Activated CD4-positive, alpha-beta memory T cell treated with anti-CD3 and anti-CD28 coated beads for 36 hours (primary cell): ENCODE data around the gene IGSF8. TPM values are rescaled to one million over a fixed set of nuclear protein-coding genes. Genes with fewer than 3 reads are reported as not detected.
"Not testable (repeated sequence)": the region's sequence is repeated elsewhere in the genome, so short reads cannot be mapped to it uniquely, and the experiment has no call there.

Experiments used
- CTCF ChIA-PET: fragments of 350-600 bp; sonication (Branson Sonifier 250); formaldehyde crosslinking; loops from one replicate; lab custom pipeline; 2021; ENCODE audit warnings: antibody characterized with exemption, inconsistent platforms; lab: Charles Lee
- POLR2A ChIA-PET: fragments of 350-600 bp; sonication (Branson Sonifier 250); formaldehyde crosslinking; loops from one replicate; lab custom pipeline; 2021; ENCODE audit warnings: antibody characterized with exemption; lab: Charles Lee
- DNase-seq: peaks from one replicate; pipeline ENCODE4 v3.0.0-alpha.2; 2020
- H3K27ac Mint-ChIP-seq: one replicate; pipeline ENCODE4 v1.8.0; 2021; ENCODE audit warnings: mixed read lengths
- H3K27me3 Mint-ChIP-seq: one replicate; pipeline ENCODE4 v1.8.0; 2021; ENCODE audit warnings: mixed read lengths
- H3K36me3 Mint-ChIP-seq: one replicate; pipeline ENCODE4 v1.8.0; 2021; ENCODE audit warnings: mixed read lengths
- H3K4me1 Mint-ChIP-seq: one replicate; pipeline ENCODE4 v1.8.0; 2021; ENCODE audit warnings: low read depth, mixed read lengths
- H3K4me3 Mint-ChIP-seq: one replicate; pipeline ENCODE4 v1.8.0; 2021; ENCODE audit warnings: mild to moderate bottlenecking, mixed read lengths
- H3K9me3 Mint-ChIP-seq: one replicate; pipeline ENCODE4 v1.8.0; 2021; ENCODE audit warnings: mixed read lengths
- intact Hi-C: fragments of 100-400 bp; cut with micrococcal nuclease; formaldehyde crosslinking; loops from one replicate; pipeline ENCODE4 v1.15.1; 2023
- total RNA-seq, 2 experiments: library from RNA; stranded (reverse); gene quantifications; one replicate each; pipeline ENCODE4 v1.2.3, GENCODE V29; 2021

The IGSF8 gene
- total RNA-seq, 2 experiments from 2014 or later, result 31.2 to 34.5 TPM

- H3K9me3 Mint-ChIP-seq, H3K36me3 Mint-ChIP-seq, POLR2A ChIA-PET, H3K27ac Mint-ChIP-seq, H3K4me1 Mint-ChIP-seq, H3K4me3 Mint-ChIP-seq, intact Hi-C loops, DNase-seq: not testable (repeated sequence)
- H3K27me3 Mint-ChIP-seq, result peaks cover 11% of the 10 kb centered on the region
- CTCF ChIA-PET, result interaction anchor here (2.1 kb wide), 1 partner anchor 11 kb away, joined by 7 read pairs; no protein-coding TSS in a partner anchor
Measured at GRCh38 chr1:160111462-160111861, 13.0 kb upstream of the IGSF8 start.

GRCh38 chr1:160109686-160110085, 11.3 kb upstream of the IGSF8 start:
- ChIA-PET CTCF (interaction anchor here (1.0 to 2.1 kb wide), 6 partner anchors 9 to 267 kb away, joined by 3 to 7 read pairs (median 4); partner anchors contain the start of gene IGSF8), POLR2A (no interaction called here)
- Mint-ChIP-seq H3K9me3 (no peaks in the 10 kb centered on the region), H3K4me3 (no peak overlapping the region), H3K36me3 (no peaks in the 10 kb centered on the region), H3K27ac (no peak overlapping the region), H3K27me3 (peaks cover 3% of the 10 kb centered on the region), H3K4me1 (no peaks in the 10 kb centered on the region)
- intact Hi-C loops, result loop anchor here (1.0 kb wide), 1 partner anchor 8 kb away; no protein-coding TSS in a partner anchor
- no peak for DNase-seq

GRCh38 chr1:160108888-160109662, 10.7 kb upstream of the IGSF8 start:
- Mint-ChIP-seq H3K4me3 (no peak overlapping the region), H3K36me3 (no peaks in the 10 kb centered on the region), H3K27me3 (peaks cover 3% of the 10 kb centered on the region), H3K27ac (no peak overlapping the region), H3K4me1 (no peaks in the 10 kb centered on the region), H3K9me3 (no peaks in the 10 kb centered on the region)
- intact Hi-C loops, result loop anchor here (1.0 kb wide), 1 partner anchor 8 kb away; no protein-coding TSS in a partner anchor
- DNase-seq, result peak; percentile 47
- ChIA-PET CTCF (interaction anchor here (0.6 to 2.5 kb wide), 10 partner anchors 8 to 267 kb away, joined by 3 to 18 read pairs (median 4); partner anchors contain the start of gene IGSF8), POLR2A (no interaction called here)

- POLR2A ChIA-PET, result no interaction called here
- Mint-ChIP-seq H3K36me3 (no peaks in the 10 kb centered on the region), H3K9me3 (no peaks in the 10 kb centered on the region), H3K4me3 (no peak overlapping the region), H3K27ac (no peak overlapping the region), H3K4me1 (no peaks in the 10 kb centered on the region), H3K27me3 (peaks cover under 1% of the 10 kb centered on the region)
- DNase-seq, result no peak
- CTCF ChIA-PET, result interaction anchor here (1.4 to 2.5 kb wide), 4 partner anchors 60 to 269 kb away, joined by 3 to 18 read pairs (median 10); no protein-coding TSS in a partner anchor
- intact Hi-C loops, result no loop called here
Measured at GRCh38 chr1:160107512-160107911, 9.1 kb upstream of the IGSF8 start.

- H3K4me1 Mint-ChIP-seq, result peaks cover 9% of the 10 kb centered on the region
- H3K36me3 Mint-ChIP-seq, result no peaks in the 10 kb centered on the region
- intact Hi-C loops, result no loop called here
- POLR2A ChIA-PET, result no interaction called here
- H3K4me3 Mint-ChIP-seq, result no peak overlapping the region
- no peaks in the 10 kb centered on the region for H3K9me3 Mint-ChIP-seq
- no peak overlapping the region for H3K27ac Mint-ChIP-seq
- no peak for DNase-seq
- CTCF ChIA-PET, result interaction anchor here (0.9 to 7.2 kb wide), 9 partner anchors 18 to 271 kb away, joined by 3 to 70 read pairs (median 5); partner anchors contain the start of gene KCNJ9
- no peaks in the 10 kb centered on the region for H3K27me3 Mint-ChIP-seq
Measured at GRCh38 chr1:160105155-160105554, 6.7 kb upstream of the IGSF8 start.

GRCh38 chr1:160104486-160104885, 6.1 kb upstream of the IGSF8 start:
- no peaks in the 10 kb centered on the region for H3K36me3 Mint-ChIP-seq
- H3K9me3 Mint-ChIP-seq, result no peaks in the 10 kb centered on the region
- no peaks in the 10 kb centered on the region for H3K27me3 Mint-ChIP-seq
- peaks cover 11% of the 10 kb centered on the region for H3K4me1 Mint-ChIP-seq
- CTCF ChIA-PET, result interaction anchor here (1.4 to 7.2 kb wide), 7 partner anchors 17 to 272 kb away, joined by 3 to 77 read pairs (median 8); no protein-coding TSS in a partner anchor
- no peak for DNase-seq
- POLR2A ChIA-PET, result no interaction called here
- H3K4me3 Mint-ChIP-seq, result no peak overlapping the region
- H3K27ac Mint-ChIP-seq, result no peak overlapping the region
- intact Hi-C loops, result no loop called here

GRCh38 chr1:160103658-160104408, 5.4 kb upstream of the IGSF8 start:
- ChIA-PET CTCF (interaction anchor here (1.0 to 7.2 kb wide), 7 partner anchors 9 to 273 kb away, joined by 3 to 77 read pairs (median 8); no protein-coding TSS in a partner anchor), POLR2A (no interaction called here)
- no peak overlapping the region for H3K27ac Mint-ChIP-seq
- intact Hi-C loops, result no loop called here
- H3K27me3 Mint-ChIP-seq, result no peaks in the 10 kb centered on the region
- H3K9me3 Mint-ChIP-seq, result no peaks in the 10 kb centered on the region
- peaks cover 16% of the 10 kb centered on the region for H3K4me1 Mint-ChIP-seq
- H3K4me3 Mint-ChIP-seq, result no peak overlapping the region
- H3K36me3 Mint-ChIP-seq, result no peaks in the 10 kb centered on the region
- no peak for DNase-seq

GRCh38 chr1:160101717-160102522, 3.5 kb upstream of the IGSF8 start:
- intact Hi-C loops, result loop anchor here (1.0 to 2.0 kb wide), 6 partner anchors 7 to 274 kb away; partner anchors contain the start of gene PEX19
- H3K27ac Mint-ChIP-seq, result peak overlapping the region; percentile 9

GRCh38 chr1:160101037-160101716, 2.8 kb upstream of the IGSF8 start:
- intact Hi-C loops, result loop anchor here (1.0 to 2.0 kb wide), 6 partner anchors 8 to 275 kb away; partner anchors contain the start of gene PEX19
- peak overlapping the region; percentile 15 for H3K4me3 Mint-ChIP-seq
- ChIA-PET CTCF (interaction anchor here (0.6 to 7.2 kb wide), 24 partner anchors 9 to 315 kb away, joined by 3 to 77 read pairs (median 4); partner anchors contain the start of genes CASQ1, KCNJ9 and PEX19), POLR2A (no interaction called here)
- DNase-seq, result peak; percentile 81
- no peaks in the 10 kb centered on the region for H3K27me3 Mint-ChIP-seq
- H3K27ac Mint-ChIP-seq, result peak overlapping the region; percentile 56
- H3K4me1 Mint-ChIP-seq, result peaks cover 32% of the 10 kb centered on the region
- no peaks in the 10 kb centered on the region for H3K36me3 Mint-ChIP-seq
- H3K9me3 Mint-ChIP-seq, result no peaks in the 10 kb centered on the region

More at GRCh38 chr1:160101717-160102522, 3.5 kb upstream of the IGSF8 start:
- ChIA-PET POLR2A (interaction anchor here (0.8 kb wide), 1 partner anchor 178 kb away, joined by 3 read pairs; no protein-coding TSS in a partner anchor), CTCF (interaction anchor here (0.6 to 7.2 kb wide), 23 partner anchors 8 to 314 kb away, joined by 3 to 77 read pairs (median 4); partner anchors contain the start of genes CASQ1, KCNJ9 and PEX19)
- no peak for DNase-seq
- Mint-ChIP-seq H3K36me3 (no peaks in the 10 kb centered on the region), H3K4me1 (peaks cover 25% of the 10 kb centered on the region), H3K4me3 (no peak overlapping the region), H3K27me3 (no peaks in the 10 kb centered on the region), H3K9me3 (no peaks in the 10 kb centered on the region)

- no peak overlapping the region for H3K4me3 Mint-ChIP-seq
- ChIA-PET POLR2A (no interaction called here), CTCF (interaction anchor here (1.0 to 7.2 kb wide), 12 partner anchors 11 to 277 kb away, joined by 3 to 101 read pairs (median 10); partner anchors contain the start of gene KCNJ9)
- no peaks in the 10 kb centered on the region for H3K9me3 Mint-ChIP-seq
- intact Hi-C loops, result loop anchor here (2.0 to 5.0 kb wide), 5 partner anchors 93 to 191 kb away; partner anchors contain the start of genes DCAF8 and PEA15
- no peaks in the 10 kb centered on the region for H3K36me3 Mint-ChIP-seq
- H3K27me3 Mint-ChIP-seq, result no peaks in the 10 kb centered on the region
- peak overlapping the region; percentile 76 for H3K27ac Mint-ChIP-seq
- DNase-seq, result no peak
- peaks cover 37% of the 10 kb centered on the region for H3K4me1 Mint-ChIP-seq
Measured at GRCh38 chr1:160099716-160100375, 1.4 kb upstream of the IGSF8 start.
